ENCODE data around the gene SPSB2. TPM values are rescaled to one million over a fixed set of nuclear protein-coding genes. Genes with fewer than 3 reads are reported as not detected.

SPSB2 gene
- total RNA-seq, 4 donors from 2014 or later: 3.0 to 16.5 (median 7.5) TPM

DNA sequence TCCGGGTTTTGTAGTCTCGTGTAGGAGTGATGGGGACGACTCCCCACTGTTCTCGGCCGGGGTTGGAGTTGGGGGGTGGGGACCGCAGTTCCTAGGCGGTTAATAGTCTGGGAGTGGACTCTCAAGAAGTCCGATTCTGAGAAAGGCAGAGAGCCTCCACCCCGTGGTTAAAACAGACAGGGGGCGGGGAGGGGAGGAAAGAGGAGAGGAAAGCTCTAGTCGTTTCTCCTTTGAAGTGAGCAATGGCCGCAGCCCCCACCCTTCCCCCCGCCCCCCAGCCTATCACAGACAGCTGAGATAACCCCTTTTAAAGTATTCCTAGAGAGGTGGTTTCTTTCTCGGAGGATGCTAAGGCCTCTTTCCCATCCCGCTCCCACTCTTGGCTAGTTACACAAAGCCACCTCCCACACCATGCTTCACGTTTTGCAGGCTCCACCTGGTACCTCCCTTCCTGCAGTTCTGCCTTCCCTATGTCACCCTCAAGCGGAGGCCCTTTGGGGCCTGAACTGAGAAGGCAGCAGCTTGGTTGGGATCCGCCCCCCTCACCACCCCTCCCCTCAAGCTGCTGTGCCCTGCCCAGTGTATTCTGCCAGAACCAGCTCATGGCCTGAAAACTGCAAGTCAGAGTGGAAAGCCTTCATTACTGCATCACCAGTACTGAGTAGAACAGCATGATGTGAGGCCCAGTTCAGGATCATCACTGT, 20.3 kb downstream of the SPSB2 start:
- peak overlapping the region; percentile 64 for H3K4me3 ChIP-seq
- H3K36me3 ChIP-seq: peaks cover 35% of the 10 kb centered on the region
- 0% methylated on average over 18 of the region's 18 CpGs for WGBS
- no peak for TF ChIP-seq POLR2A (IDR thresholded peaks at IDR 0.05)
- TF ChIP-seq, protein P1, sequence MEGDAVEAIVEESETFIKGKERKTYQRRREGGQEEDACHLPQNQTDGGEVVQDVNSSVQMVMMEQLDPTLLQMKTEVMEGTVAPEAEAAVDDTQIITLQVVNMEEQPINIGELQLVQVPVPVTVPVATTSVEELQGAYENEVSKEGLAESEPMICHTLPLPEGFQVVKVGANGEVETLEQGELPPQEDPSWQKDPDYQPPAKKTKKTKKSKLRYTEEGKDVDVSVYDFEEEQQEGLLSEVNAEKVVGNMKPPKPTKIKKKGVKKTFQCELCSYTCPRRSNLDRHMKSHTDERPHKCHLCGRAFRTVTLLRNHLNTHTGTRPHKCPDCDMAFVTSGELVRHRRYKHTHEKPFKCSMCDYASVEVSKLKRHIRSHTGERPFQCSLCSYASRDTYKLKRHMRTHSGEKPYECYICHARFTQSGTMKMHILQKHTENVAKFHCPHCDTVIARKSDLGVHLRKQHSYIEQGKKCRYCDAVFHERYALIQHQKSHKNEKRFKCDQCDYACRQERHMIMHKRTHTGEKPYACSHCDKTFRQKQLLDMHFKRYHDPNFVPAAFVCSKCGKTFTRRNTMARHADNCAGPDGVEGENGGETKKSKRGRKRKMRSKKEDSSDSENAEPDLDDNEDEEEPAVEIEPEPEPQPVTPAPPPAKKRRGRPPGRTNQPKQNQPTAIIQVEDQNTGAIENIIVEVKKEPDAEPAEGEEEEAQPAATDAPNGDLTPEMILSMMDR (IDR thresholded peaks at IDR 0.05): no peak
- TF ChIP-seq POLR2AphosphoS5 (IDR thresholded peaks at IDR 0.05): no peak
- TF ChIP-seq EP300 (IDR thresholded peaks at IDR 0.05): no peak
- H3K27ac ChIP-seq: peak overlapping the region; percentile 77
- DNase-seq (ENCODE audit: low spot score in 2 of 2): no peak
- no peaks in the 10 kb centered on the region for H3K27me3 ChIP-seq
- H3K4me1 ChIP-seq: peaks cover 24% of the 10 kb centered on the region
- no peaks in the 10 kb centered on the region for H3K9me3 ChIP-seq

DNA sequence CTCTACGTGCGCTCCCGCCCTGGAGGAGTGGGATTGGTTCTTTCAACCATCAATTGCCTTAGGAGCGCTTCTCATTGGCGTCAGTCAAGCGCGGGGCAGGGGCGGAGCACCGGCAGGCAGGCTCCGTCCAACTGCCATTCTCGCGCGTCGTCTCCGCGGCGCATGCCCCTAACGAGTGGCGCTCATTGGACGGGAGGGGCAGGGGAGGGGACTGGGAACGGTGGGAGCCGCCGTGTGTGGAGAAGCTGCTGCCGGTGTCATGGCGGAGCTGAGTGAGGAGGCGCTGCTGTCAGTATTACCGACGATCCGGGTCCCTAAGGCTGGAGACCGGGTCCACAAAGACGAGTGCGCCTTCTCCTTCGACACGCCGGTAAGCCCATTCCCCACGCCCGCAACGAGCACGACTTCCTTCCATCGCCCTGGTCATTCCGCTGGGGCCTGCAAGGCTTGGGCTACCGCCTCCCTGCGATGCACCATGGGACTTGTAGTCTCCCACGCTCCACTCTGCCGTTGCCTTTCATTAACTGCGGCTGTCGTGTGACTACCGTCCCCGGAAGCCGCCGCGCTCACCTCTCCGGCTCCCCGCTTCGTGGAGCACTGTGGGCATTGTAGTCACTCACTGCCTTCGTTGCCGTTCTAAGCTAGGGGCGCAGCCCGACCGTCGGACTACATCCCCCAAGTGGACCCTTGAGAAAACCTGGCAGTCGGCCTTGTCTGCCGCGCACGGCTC, 21.0 kb downstream of the SPSB2 start, which contains the start of gene USP5:
Gene USP5, plus strand, starts transcription at position 230 of the 730 bp plus-strand sequence. Its CDS starts 30 bp downstream, at position 260.
- under 1% methylated on average over 29 of the region's 65 CpGs for WGBS
- peaks cover 33% of the 10 kb centered on the region for H3K36me3 ChIP-seq
- peak; percentile 99 for DNase-seq (ENCODE audit: low spot score in 2 of 2)
- H3K27me3 ChIP-seq: no peaks in the 10 kb centered on the region
- peaks cover 24% of the 10 kb centered on the region for H3K4me1 ChIP-seq
- TF ChIP-seq, protein P1 (IDR thresholded peaks at IDR 0.05): no peak
- TF ChIP-seq POLR2AphosphoS5 (IDR thresholded peaks at IDR 0.05): peak in 2 of 3 donors; percentile 64 to 87
- H3K27ac ChIP-seq: peak within 1 kb of the TSS; percentile 85
- H3K4me3 ChIP-seq: peak within 1 kb of the TSS; percentile 64
- no peaks in the 10 kb centered on the region for H3K9me3 ChIP-seq

DNA sequence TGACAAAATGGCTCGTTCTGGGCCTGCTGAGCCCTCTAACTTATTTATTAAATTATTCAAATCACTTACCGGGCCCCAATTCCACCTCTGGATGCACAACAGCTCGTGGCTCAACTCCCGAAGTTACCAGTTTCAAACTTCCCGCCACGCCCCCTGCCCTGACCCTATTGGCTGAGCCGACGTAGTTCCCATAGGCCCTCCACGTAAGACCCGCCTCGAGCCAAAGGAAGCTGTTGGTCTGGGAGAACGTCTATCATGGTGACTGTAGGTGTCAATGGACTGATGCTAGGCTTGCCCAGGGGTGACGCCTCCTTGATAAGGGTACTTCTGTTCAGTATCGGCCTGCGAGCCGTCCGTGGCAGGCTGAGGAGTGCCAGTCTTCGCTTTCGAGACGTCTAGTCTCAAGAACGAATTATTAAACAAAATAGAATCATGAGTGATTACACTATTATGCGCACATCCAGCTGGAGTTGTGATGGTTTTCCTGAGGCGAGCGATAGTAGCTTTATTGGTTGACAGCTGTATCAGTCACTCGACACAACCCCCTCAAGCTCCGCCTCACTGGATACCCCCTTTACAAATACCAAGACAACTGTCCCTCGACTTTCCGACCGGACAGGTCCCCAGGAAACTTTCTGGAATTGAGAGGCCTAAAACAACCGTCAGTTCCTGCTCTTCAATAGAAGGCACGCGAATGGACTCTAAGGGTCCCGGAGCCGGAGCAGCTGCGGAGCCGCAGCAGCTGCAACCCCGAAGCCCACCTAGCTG, 21.8 kb downstream of the SPSB2 start, which contains the start of gene CDCA3:
Gene CDCA3, minus strand, starts transcription at position 134 of the 768 bp plus-strand sequence. CDS start 334 bp downstream, outside the sequence.
- H3K9me3 ChIP-seq: no peaks in the 10 kb centered on the region

DNA sequence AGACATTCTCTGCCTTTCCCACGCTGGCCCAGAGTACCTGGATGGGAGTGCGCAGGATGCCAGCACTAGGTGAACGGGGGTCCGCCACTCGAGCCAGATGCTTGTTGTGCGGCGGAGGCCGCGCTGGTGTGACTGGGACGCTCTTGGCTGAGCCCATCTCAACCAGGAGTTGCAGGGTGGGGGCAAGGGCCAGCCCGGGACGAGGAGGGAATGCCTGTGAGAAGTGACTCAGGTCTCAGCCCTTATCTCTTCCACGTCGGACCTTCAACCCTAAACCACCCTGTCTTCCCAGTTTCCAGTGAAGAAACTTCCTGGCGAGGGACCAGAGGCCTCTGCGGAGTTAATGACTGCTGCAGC, 22.3 kb downstream of the SPSB2 start:
- no peaks in the 10 kb centered on the region for H3K9me3 ChIP-seq
- DNase-seq (ENCODE audit: low spot score in 2 of 2): no peak
- no peaks in the 10 kb centered on the region for H3K27me3 ChIP-seq
- H3K27ac ChIP-seq: no peak overlapping the region
- H3K4me1 ChIP-seq: peaks cover 24% of the 10 kb centered on the region
- TF ChIP-seq POLR2A (IDR thresholded peaks at IDR 0.05) (no peak), EP300 (IDR thresholded peaks at IDR 0.05) (no peak), POLR2AphosphoS5 (IDR thresholded peaks at IDR 0.05) (no peak)
- TF ChIP-seq, protein P1 (IDR thresholded peaks at IDR 0.05): no peak
- peak overlapping the region; percentile 64 for H3K4me3 ChIP-seq
- WGBS: 32% methylated on average over 16 of the region's 16 CpGs
- peaks cover 31% of the 10 kb centered on the region for H3K36me3 ChIP-seq

More for the DNA sequence above, 21.8 kb downstream of the SPSB2 start, which contains the start of gene CDCA3:
- no peaks in the 10 kb centered on the region for H3K27me3 ChIP-seq
- H3K27ac ChIP-seq: peak within 1 kb of the TSS; percentile 85
- peak within 1 kb of the TSS; percentile 64 for H3K4me3 ChIP-seq
- peak; percentile 98 for DNase-seq (ENCODE audit: low spot score in 2 of 2)
- TF ChIP-seq POLR2AphosphoS5 (IDR thresholded peaks at IDR 0.05) (peak in 2 of 3 donors; percentile 25 to 81), EP300 (IDR thresholded peaks at IDR 0.05) (no peak), POLR2A (IDR thresholded peaks at IDR 0.05) (peak in 1 of 2 donors; percentile 76)
- TF ChIP-seq, protein P1 (IDR thresholded peaks at IDR 0.05): no peak
- H3K4me1 ChIP-seq: peaks cover 24% of the 10 kb centered on the region
- H3K36me3 ChIP-seq: peaks cover 31% of the 10 kb centered on the region
- WGBS: under 1% methylated on average over 24 of the region's 37 CpGs

Data from suprapubic skin (tissue), 4 donors.